Pulmonary artery endothelial cell (primary cell): Measurements from ENCODE around the gene CLSTN1. TPM values are rescaled to one million over a fixed set of nuclear protein-coding genes. Genes with fewer than 3 reads are reported as not detected.
"Not testable (repeated sequence)": the region's sequence is repeated elsewhere in the genome, so short reads cannot be mapped to it uniquely, and the experiment has no call there.

ENCODE experiments used
- DNase-seq: peaks from one replicate; pipeline ENCODE4 v3.0.0-alpha.2; 2011; ENCODE audit warnings: low read depth, low spot score
- total RNA-seq: library from RNA; depleted of rRNA; stranded (reverse); fragments of >200 nt; gene quantifications from 2 replicates; pipeline ENCODE4 v1.2.3, GENCODE V29; 2014

CLSTN1 gene
- total RNA-seq, 1 donor from 2014 or later: 79.8 TPM

DNA sequence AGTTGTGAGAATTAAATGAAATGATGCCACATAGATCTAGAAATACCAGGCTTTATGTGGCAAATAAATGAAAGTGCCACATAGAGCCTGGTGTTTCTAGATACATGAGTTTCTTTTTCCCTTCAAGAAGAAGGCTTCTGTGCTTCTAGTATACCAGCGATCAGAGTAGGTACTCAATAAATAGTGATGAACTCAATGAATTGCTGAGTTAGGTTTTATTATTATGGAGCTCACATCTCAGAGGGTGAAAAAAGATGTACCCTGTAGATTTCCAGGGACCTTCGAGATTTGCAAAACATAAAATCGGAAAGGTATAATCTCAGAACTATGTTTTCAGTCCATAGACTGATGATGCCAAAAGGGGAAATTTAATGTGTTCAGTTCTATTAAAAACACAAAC is 2.3 kb upstream of the CLSTN1 start:
- no peak for DNase-seq

GRCh38 chr1:9825093-9826074 is 1.6 kb upstream of the CLSTN1 start:
- DNase-seq: no peak

- DNase-seq: no peak
Measured at GRCh38 chr1:9824702-9825089, 931 bp upstream of the CLSTN1 start.

DNA sequence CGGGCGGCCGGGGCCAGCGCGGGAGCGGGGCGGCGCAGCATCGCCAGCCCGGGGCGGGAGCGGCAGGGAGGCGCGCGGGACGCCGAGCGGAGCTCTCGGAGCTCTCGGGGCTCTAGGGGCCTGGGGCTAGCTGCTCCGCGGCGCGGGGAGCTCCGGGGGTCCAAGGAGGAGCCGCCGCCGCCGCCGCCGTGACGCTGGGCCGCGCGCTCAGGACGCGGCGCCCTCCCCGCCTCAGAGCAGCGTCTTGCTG is 147 bp downstream of the CLSTN1 start:
- no peak for DNase-seq

DNA sequence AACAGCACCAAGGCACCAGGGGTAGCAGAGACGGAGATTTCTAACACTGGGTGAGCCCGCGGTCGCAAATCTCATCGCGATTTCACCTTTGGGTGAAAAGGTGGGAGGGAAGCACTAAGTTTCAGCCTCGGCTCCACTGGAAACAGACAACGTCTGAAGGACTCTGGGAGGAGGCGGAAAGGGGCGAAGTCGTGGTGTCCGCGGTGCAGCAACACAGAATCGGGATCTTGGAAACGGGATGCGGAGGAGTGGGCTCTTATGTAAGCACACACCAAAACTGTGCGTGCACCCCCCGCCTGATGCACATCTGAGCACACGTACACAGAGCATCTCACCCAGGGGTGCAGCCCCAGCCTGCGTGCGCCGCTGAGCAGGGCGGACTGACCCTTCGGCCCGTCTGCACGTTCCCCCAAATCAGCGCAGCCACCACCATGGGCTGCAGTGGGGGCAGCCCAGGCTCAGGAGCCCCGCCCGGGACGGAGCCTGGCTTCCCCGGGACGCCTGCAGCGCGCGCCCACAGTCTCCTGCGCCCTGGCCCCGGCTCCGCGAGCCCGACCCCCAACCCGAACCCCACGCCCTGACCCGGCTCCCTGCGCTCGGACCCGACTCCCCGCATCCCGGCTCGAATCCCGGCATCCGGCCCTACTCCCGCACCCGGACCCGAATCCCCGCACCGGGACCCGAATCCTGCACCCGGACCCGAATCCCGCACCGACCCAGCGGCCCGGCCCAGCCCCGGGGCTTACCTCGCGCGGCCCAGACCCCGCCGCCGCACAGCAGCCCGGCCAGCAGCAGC is 670 bp downstream of the CLSTN1 start:
- no peak for DNase-seq

- DNase-seq: no peak
Measured at GRCh38 chr1:9822490-9822889, 1.3 kb downstream of the CLSTN1 start.

DNA sequence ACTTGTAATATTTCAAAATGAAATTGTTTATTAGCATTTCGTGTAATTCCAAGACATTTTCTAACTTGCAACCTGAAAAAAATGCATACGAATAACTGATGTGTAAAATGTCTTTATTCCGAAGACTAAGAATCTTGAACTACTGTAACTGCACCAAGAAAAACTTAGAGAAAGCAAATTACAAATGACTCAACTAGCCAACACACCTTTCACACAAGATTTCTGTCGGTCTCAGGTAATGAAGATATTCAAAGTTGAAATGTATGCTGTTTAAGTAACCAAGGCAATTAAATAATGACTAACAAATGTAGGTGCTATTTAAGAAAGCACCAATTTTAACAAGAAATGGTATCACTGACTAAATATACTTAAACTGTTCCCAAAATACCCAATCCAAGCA is 2.1 kb downstream of the CLSTN1 start:
- DNase-seq: no peak

DNA sequence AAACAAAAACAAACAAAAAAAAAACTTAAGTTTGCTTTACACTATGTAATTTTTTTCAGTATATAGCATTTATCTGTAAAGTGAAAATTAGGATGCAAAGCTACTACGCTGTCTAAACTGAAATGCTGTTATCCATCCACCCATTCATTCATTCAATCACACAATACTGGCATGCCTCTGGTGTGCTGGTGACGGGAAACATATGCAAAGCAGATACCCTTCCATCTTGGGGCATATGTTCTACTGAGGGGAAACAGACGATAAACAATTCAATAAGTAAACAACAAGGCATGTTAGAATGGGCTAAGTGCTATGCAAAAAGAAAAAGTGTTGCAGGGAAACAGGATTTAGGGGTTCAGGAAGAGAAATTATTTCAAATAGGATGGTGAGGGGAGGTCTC is 3.2 kb downstream of the CLSTN1 start:
- DNase-seq: no peak

DNA sequence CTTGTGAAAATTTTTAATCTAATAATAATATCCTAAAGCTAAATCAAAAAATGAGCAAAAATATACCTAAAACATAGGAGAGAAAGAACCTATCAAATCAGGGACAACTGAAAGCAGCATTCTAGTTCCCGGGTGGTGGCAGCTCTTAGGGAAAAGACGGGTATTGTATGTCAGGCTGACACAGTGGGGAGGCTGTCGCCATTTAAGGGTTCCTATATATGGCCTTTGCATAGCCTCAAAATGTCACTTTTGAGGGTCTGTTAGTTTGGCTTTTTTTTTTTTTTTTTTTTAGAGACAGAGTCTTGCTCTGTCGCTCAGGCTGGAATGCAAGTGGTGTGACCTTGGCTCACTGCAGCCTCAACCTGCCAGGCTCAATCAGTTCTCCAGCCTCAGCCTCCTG is 6.0 kb downstream of the CLSTN1 start:
- DNase-seq: no peak

DNA sequence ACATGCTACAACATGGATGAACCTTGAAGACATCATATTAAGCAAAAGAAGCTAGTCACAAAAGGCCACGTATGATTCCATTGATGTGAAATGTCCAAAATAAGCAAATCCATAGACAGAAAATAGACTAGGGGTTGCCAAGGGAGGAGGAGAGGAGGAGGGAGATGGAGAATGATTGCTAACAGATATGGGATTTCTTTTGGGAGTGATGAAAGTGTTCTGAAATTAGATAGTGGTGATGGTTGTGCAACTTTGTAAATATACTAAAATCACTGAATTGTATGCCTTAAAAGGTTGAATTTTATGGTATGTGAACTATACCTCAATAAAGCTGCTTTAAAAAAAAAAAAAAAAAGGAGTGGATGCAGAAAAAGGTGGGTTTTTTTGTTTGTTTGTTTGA is 7.6 kb downstream of the CLSTN1 start:
- DNase-seq: no peak

DNA sequence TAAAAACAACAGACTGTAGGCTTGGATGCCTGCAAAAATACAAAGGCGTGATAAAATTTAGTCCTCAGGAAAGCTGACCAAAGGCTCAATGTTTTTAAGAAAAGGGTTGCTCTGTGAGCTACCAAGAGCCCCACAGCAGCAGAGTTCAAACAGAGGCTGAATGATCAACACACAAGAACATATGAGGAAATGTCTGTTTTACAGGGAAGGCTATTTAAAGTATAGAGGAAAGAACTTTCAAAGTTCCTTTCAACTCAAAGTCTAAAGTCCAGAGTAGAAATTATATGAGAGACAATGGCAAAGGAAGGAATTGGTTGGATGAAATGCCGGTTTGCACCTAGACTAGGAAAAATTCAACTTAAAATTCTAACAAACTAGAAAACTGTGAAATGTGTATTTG is 8.6 kb downstream of the CLSTN1 start:
- DNase-seq: no peak

- DNase-seq: no peak
Measured at GRCh38 chr1:9814619-9815018, 9.1 kb downstream of the CLSTN1 start.

- no peak for DNase-seq
Measured at GRCh38 chr1:9811239-9811966, 12.4 kb downstream of the CLSTN1 start.

DNA sequence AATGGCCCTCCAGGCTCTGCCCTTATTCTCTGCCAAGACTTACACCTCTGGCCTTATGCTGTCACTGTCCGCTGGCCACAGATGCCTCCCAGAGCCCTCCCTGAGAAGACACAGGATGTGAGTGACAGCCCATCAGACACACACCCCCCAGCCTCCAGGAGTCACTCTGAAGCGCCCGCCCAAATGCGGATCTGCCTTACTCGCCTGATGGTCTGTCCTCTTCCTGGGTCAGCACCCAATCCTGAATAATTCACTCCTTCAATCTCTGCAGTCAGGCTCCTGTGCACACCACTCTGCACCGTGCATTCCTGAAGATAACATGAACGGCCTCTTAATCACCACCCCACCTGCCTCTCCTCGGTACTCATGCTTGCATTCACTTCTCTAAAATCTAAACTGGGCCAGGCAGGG is 14.7 kb downstream of the CLSTN1 start:
- DNase-seq: no peak

DNA sequence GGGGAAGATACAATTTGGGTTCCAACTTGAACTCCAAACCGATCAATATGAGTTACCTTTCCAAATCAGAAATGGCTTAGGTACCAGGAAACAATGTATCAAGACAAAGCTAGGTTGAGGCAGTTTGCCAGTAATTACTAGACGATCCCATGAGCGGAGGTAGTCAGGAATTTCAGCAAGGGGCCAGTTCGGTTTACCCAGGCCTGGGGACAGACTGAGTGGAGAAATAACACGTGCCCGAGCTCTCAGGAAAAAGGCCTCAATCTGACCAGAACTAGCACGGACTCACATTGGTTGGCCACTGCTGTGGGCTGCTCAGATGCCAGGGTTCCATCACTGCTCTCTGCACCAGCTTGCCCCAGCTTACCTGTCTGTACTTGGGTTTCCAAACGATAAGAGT is 15.3 kb downstream of the CLSTN1 start:
- no peak for DNase-seq

DNA sequence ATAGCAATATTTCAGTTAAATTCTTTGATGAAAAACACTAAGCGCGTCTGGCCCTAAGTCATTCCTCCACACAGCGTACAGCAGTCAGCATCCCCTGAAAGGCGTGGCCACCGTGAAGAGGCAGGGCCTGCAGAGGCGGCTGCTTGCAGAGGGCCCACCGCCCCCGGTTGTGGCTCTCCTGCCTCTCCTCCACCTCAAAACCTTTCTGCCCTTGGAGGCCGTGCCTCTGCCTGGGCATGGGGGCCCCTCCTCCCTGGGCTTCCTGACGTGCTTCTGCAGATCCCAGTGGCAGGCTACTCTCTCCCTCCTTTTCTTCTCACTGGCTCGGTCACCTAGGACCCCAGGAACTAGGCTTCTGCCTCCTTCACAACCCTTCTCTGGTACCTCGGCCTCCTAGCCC is 16.2 kb downstream of the CLSTN1 start:
- no peak for DNase-seq

GRCh38 chr1:9805972-9806371 is 17.8 kb downstream of the CLSTN1 start:
- DNase-seq: not testable (repeated sequence)

- no peak for DNase-seq
Measured at GRCh38 chr1:9805006-9805508, 18.7 kb downstream of the CLSTN1 start.

DNA sequence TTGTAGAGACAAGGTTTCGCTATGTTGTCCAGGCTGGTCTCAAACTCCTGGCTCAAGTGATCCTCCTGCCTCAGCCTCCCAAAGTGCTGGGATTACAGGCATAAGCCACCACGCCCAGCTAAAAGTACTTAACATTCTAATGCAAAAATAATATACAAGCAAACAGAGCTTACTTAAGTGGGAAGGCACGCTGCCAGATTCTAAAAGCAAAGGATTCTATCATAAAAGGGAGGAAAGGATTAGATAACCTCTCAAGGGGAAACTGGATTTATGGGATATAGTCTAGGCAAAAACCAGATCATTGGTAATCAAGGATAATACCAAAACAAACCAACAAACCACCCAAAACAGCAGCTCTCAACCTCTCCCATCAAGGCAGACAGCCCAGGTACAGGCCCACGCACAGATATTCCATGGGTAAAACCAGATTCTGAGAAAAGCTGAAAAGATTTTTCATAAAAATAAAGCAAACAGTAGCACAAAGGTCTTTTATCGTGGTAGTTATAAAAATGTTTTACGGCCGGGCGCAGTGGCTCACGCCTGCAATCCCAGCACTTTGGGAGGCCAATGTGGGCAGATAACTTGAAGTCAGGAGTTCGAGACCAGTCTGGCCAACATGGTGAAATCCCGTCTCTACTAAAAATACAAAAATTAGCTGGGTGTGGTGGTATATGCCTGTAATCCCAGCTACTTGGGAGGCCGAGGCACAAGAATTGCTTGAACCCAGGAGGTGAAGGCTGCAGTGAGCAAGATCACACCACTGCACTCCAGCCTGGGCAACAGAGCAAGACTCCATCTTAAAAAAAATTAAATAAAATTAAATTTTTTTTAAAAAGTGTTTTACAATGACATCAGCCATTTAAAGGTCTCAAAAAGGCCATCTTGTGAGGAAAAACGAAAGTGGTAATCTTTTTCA is 20.5 kb downstream of the CLSTN1 start:
- not testable (repeated sequence) for DNase-seq

- DNase-seq: no peak
Measured at GRCh38 chr1:9801909-9802308, 21.9 kb downstream of the CLSTN1 start.
